ENCODE measurements around the gene TMEM242. TPM values are rescaled to one million over a fixed set of nuclear protein-coding genes. Genes with fewer than 3 reads are reported as not detected.
"Not testable (repeated sequence)": the region's sequence is repeated elsewhere in the genome, so short reads cannot be mapped to it uniquely, and the experiment has no call there.

TMEM242 gene
- total and polyA plus RNA-seq, 2 of the 8 experiments (the other 6 are each of a cell fraction or from before 2014, with no cell fraction given): 2.4 to 9.0 TPM

DNA sequence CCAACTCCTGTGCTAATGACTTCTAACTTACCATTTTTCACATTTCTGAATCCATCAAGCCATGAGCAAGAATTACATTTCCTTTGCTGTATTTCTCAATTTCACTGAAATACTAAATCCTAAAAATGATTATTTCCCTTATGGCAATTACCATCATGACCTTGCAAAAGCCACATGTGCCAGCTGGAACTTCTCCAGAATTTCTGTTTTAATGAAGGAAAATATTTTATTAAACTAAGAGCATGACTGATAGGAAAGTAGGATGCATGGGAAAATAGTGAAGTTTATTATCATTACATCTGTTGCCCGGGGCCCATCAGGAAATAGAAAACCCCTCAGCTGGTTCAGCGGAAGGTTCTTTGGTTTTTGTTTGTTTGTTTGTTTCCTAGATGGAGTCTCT, 14.4 kb upstream of the TMEM242 start (continued):
- no peak for TF ChIP-seq GTF2F1 (IDR thresholded peaks at IDR 0.05; ENCODE audit: borderline replicate concordance, low read depth, low read length)
- TF ChIP-seq SP4 (IDR thresholded peaks at IDR 0.05; ENCODE audit: low read length): no peak
- TF ChIP-seq SAP30 (IDR thresholded peaks at IDR 0.05; ENCODE audit: insufficient read depth, insufficient replicate concordance, low read length): no peak

DNA sequence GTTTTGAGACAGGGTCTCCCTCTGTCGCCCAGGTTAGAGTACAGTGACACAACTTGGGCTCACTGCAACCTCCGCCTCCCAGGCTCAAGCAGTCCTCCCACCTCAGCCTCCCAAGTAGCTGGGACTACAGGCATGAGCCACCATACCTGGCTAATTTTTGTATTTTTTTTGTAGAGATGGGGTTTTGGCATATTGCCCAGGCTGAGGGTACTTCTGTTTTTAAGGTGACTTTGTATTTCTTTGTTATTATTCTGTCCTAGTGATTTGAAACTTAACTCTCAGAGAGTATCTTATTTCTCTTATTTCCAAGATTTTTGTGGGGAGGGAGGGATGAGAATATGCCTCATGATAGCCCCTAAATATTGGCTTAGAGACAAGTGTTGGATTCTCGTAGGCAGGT, 14.0 kb upstream of the TMEM242 start:
- not testable (repeated sequence) for H3K23ac ChIP-seq (ENCODE audit: insufficient read length); H3K27me3 ChIP-seq (replicated peaks in 1 of 4; ENCODE audit: control insufficient read depth in 3 of 4, extremely low read depth in 1 of 4, insufficient read depth in 3 of 4, low read length in 3 of 4); H3K79me1 ChIP-seq (ENCODE audit: low read depth, low read length); H2AK5ac ChIP-seq (ENCODE audit: low read depth, low read length); H4K20me1 ChIP-seq (replicated peaks in 1 of 2; ENCODE audit: control insufficient read depth in 1 of 2, insufficient read depth in 2 of 2, low read length in 2 of 2); DNase-seq (ENCODE audit: low read depth in 1 of 2, low spot score in 2 of 2); H2BK15ac ChIP-seq (ENCODE audit: low read length); H3K9ac ChIP-seq (replicated peaks in 1 of 4; ENCODE audit: extremely low read depth in 1 of 4, low read depth in 3 of 4, low read length in 3 of 4); H3K9me3 ChIP-seq (ENCODE audit: insufficient read depth in 2 of 2, low read depth in 1 of 2, low read length in 1 of 2); H3K36me3 ChIP-seq (ENCODE audit: control insufficient read depth in 2 of 4, insufficient read depth in 4 of 4, low read length in 3 of 4); H3K56ac ChIP-seq (replicated peaks; ENCODE audit: insufficient read length, low read depth, low read length); H3K23me2 ChIP-seq (ENCODE audit: low read depth, low read length); FAIRE-seq; H2BK5ac ChIP-seq (ENCODE audit: low read depth, low read length); H3K14ac ChIP-seq (ENCODE audit: insufficient read length); H4K91ac ChIP-seq (replicated peaks; ENCODE audit: insufficient read length, low read length); H4K5ac ChIP-seq (ENCODE audit: insufficient read length, low read depth, low read length); H3K18ac ChIP-seq (ENCODE audit: extremely low read depth, low read length); H2BK12ac ChIP-seq (ENCODE audit: low read depth, low read length); H3K4me2 ChIP-seq (ENCODE audit: insufficient read depth in 1 of 2, low read depth in 2 of 2, low read length in 2 of 2); H3K27ac ChIP-seq (ENCODE audit: low read depth, low read length); H3K4me1 ChIP-seq (replicated peaks in 1 of 4; ENCODE audit: control insufficient read depth in 3 of 4, insufficient read depth in 4 of 4, low read length in 3 of 4); H2BK120ac ChIP-seq (replicated peaks; ENCODE audit: low read depth, low read length); H3K4me3 ChIP-seq (ENCODE audit: extremely low read depth in 1 of 4, insufficient read depth in 2 of 4, low read depth in 3 of 4, low read length in 4 of 4); H2BK20ac ChIP-seq (ENCODE audit: low read length); H3K4ac ChIP-seq (replicated peaks; ENCODE audit: insufficient read length, low read depth, low read length); H4K8ac ChIP-seq (ENCODE audit: extremely low read depth, insufficient read depth, low read length); H2AFZ ChIP-seq (ENCODE audit: low read length); H3K79me2 ChIP-seq (ENCODE audit: control insufficient read depth in 1 of 2, insufficient read depth in 2 of 2, low read length in 2 of 2)
- WGBS, 2 experiments (ENCODE audit: extremely low coverage in 1 of 2, insufficient coverage in 1 of 2, insufficient read length in 1 of 2, insufficient replicate concordance in 2 of 2, low coverage in 1 of 2, low lambda C conversion rate in 2 of 2, missing lambda C conversion rate in 1 of 2): 87% methylated on average over 3 of the region's 3 CpGs; no CpG with 5 or more reads in 1 of the 2 experiments
- POLR2A ChIA-PET (ENCODE audit: partially characterized antibody): interaction anchor here (0.8 to 2.0 kb wide), 2 partner anchors 11 to 13 kb away, joined by 4 to 6 read pairs; no protein-coding TSS in a partner anchor
- CTCF ChIA-PET (ENCODE audit: partially characterized antibody): interaction anchor here (1.0 to 7.7 kb wide), 4 partner anchors 13 to 352 kb away, joined by 3 to 73 read pairs (median 8); partner anchors contain the start of gene TMEM242

Measured in H1 (cell line).